HepG2 (cell line): ENCODE results near the gene ABO. TPM values are rescaled to one million over a fixed set of nuclear protein-coding genes. Genes with fewer than 3 reads are reported as not detected.

Experiments used
- ATAC-seq: fragments of 200-7000 bp; cut with Tn5 transposase; 3 replicates; pipeline ENCODE4 v1.9.1; 2020; ENCODE audit warnings: mild to moderate bottlenecking, moderate library complexity
- BruUV-seq: library from RNA; stranded (reverse); fragments of 400-500 nt; replicated peaks from 2 replicates; lab custom pipeline; 2021; lab: Mats Ljungman, UMichigan
- CTCF ChIA-PET: fragments of 300-600 bp; formaldehyde crosslinking; extraction: SDS; loops from one replicate; lab custom pipeline; 2021; ENCODE audit warnings: low total read pairs, inconsistent platforms, low intra/inter-chr PET ratio; lab: Yijun Ruan, JAX
- POLR2A ChIA-PET: fragments of 350-600 bp; sonication (Branson Sonifier 250); formaldehyde crosslinking; loops from one replicate; lab custom pipeline; 2020; ENCODE audit warnings: antibody characterized with exemption, inconsistent platforms; lab: Yijun Ruan, JAX
- DNase-seq: peaks from one replicate; pipeline ENCODE4 v3.0.0-alpha.2; 2015; ENCODE audit warnings: low spot score
- FAIRE-seq: peaks from 3 replicates; lab custom pipeline; 2011; peaks lifted over from hg19 to GRCh38; lab: Jason Lieb, UNC
- H2AFZ ChIP-seq: one replicate; pipeline ENCODE4 v1.6.1; 2011; ENCODE audit warnings: low read length, inconsistent platforms
- H3K27ac ChIP-seq: fragments of 300-600 bp; 3 replicates; pipeline ENCODE4 v1.8.0; 2011; ENCODE audit warnings: mixed run types, mild to moderate bottlenecking, mixed read lengths, low read length, inconsistent platforms; ENCODE audit not compliant: insufficient read depth; ENCODE audit errors: extremely low read length
- H3K27me3 ChIP-seq, 2 experiments: fragments of 200-600 bp in 1 of 2; 2 replicates in 1 of 2; 3 replicates in 1 of 2; pipeline versions ENCODE4 v1.6.0 to v1.8.0; 2011; ENCODE audit warnings: low read length in 2 of 2, mild to moderate bottlenecking in 2 of 2, moderate library complexity in 2 of 2, inconsistent platforms in 1 of 2; ENCODE audit not compliant: insufficient read depth in 2 of 2, control insufficient read depth in 1 of 2
- H3K36me3 ChIP-seq, 2 experiments: fragments of 200-600 bp in 1 of 2; replicated peaks in 1 of 2; 2 replicates in 1 of 2; 3 replicates in 1 of 2; pipeline versions ENCODE4 v1.5.1 to v1.8.0; 2011; ENCODE audit warnings: low read length in 2 of 2, inconsistent platforms in 1 of 2; ENCODE audit not compliant: insufficient read depth in 2 of 2, control insufficient read depth in 1 of 2
- H3K4me1 ChIP-seq: 2 replicates; pipeline ENCODE4 v1.5.1; 2012; ENCODE audit warnings: low read length, inconsistent platforms; ENCODE audit not compliant: insufficient read depth
- H3K4me2 ChIP-seq: 2 replicates; pipeline ENCODE4 v1.6.0; 2011; ENCODE audit warnings: low read depth, low read length, inconsistent platforms
- H3K4me3 ChIP-seq, 3 experiments: fragments of 200-600 bp in 1 of 3; sonication (generic), shearing (Covaris generic) in 1 of 3; replicated peaks in 1 of 3; 2 replicates each; pipeline ENCODE4 v1.5.1; 2011 to 2016; ENCODE audit warnings: low read length in 3 of 3, inconsistent platforms in 2 of 3, low read depth in 2 of 3, mild to moderate bottlenecking in 2 of 3, control low read depth in 1 of 3, mixed read lengths in 1 of 3; ENCODE audit not compliant: insufficient read depth in 1 of 3
- H3K79me2 ChIP-seq: one replicate; pipeline ENCODE4 v1.6.1; 2011; ENCODE audit warnings: low read length, inconsistent platforms; ENCODE audit not compliant: insufficient read depth
- H3K9ac ChIP-seq: 2 replicates; pipeline ENCODE4 v1.6.0; 2011; ENCODE audit warnings: mild to moderate bottlenecking, low read depth, low read length, inconsistent platforms; ENCODE audit not compliant: insufficient read depth
- H3K9me3 ChIP-seq: 2 replicates; pipeline ENCODE4 v1.5.1; 2012; ENCODE audit warnings: mild to moderate bottlenecking, low read length
- H4K20me1 ChIP-seq: 2 replicates; pipeline ENCODE4 v1.6.0; 2011; ENCODE audit warnings: inconsistent platforms, mild to moderate bottlenecking, low read length, moderate library complexity; ENCODE audit not compliant: insufficient read depth
- CCAR2 ChIP-seq: fragments of 200-400 bp; formaldehyde crosslinking; optimal IDR thresholded peaks from 2 replicates; pipeline ENCODE3; 2018; ENCODE audit warnings: low read depth, mild to moderate bottlenecking, low read length, moderate library complexity
- EP300 ChIP-seq, 3 experiments: sonication (generic) in 1 of 3; formaldehyde crosslinking in 1 of 3; IDR thresholded peaks; 2 replicates each; pipeline versions ENCODE4 v1.5.1 to v1.6.1; 2011 to 2020; ENCODE audit warnings: low read depth in 2 of 3, low read length in 2 of 3, borderline replicate concordance in 1 of 3, improper control_type of control experiment in 1 of 3, mild to moderate bottlenecking in 1 of 3, missing genetic modification reagents in 1 of 3, moderate library complexity in 1 of 3
- FOSL2 ChIP-seq: sonication (generic); formaldehyde crosslinking; IDR thresholded peaks from 2 replicates; pipeline ENCODE4 v1.4.0; 2020; ENCODE audit warnings: missing genetic modification reagents
- HDAC1 ChIP-seq: sonication (generic); formaldehyde crosslinking; IDR thresholded peaks from 2 replicates; pipeline ENCODE4 v1.5.1; 2020; ENCODE audit warnings: mild to moderate bottlenecking, missing genetic modification reagents
- MAFG ChIP-seq: sonication (generic); formaldehyde crosslinking; IDR thresholded peaks from 2 replicates; pipeline ENCODE4 v1.5.1; 2020; ENCODE audit warnings: mild to moderate bottlenecking, missing genetic modification reagents
- MAX ChIP-seq: IDR thresholded peaks from 2 replicates; pipeline ENCODE4 v1.6.1; 2012; ENCODE audit warnings: inconsistent platforms
- PATZ1 ChIP-seq: sonication (generic); formaldehyde crosslinking; IDR thresholded peaks from 2 replicates; pipeline ENCODE4 v1.4.0; 2020; ENCODE audit warnings: missing genetic modification reagents
- RFX5 ChIP-seq: IDR thresholded peaks from 2 replicates; pipeline ENCODE4 v1.6.1; 2011; ENCODE audit warnings: low read depth, low read length, improper control_type of control experiment
- SAP130 ChIP-seq: IDR thresholded peaks from 2 replicates; pipeline ENCODE4 v1.6.1; 2016; ENCODE audit warnings: low read depth
- SIN3A ChIP-seq: IDR thresholded peaks from 2 replicates; pipeline ENCODE4 v1.6.1; 2011; ENCODE audit warnings: low read depth, mild to moderate bottlenecking, control low read depth, low read length, borderline replicate concordance
- SNRNP70 ChIP-seq: fragments of 200-400 bp; formaldehyde crosslinking; IDR thresholded peaks from 2 replicates; pipeline ENCODE4 v1.6.1; 2017; ENCODE audit warnings: mild to moderate bottlenecking, low read depth, low read length, moderate library complexity
- TEAD2 ChIP-seq: sonication (generic); formaldehyde crosslinking; IDR thresholded peaks from 2 replicates; pipeline ENCODE4 v1.9.0; 2021; ENCODE audit warnings: missing genetic modification reagents
- ZNF280D ChIP-seq: sonication (generic); formaldehyde crosslinking; IDR thresholded peaks from 2 replicates; pipeline ENCODE4 v1.5.1; 2020; ENCODE audit warnings: mild to moderate bottlenecking, missing genetic modification reagents
- ZNF292 ChIP-seq: sonication (generic); formaldehyde crosslinking; IDR thresholded peaks from 2 replicates; pipeline ENCODE4 v1.8.1; 2022; ENCODE audit warnings: mild to moderate bottlenecking, low read depth, missing genetic modification reagents, borderline replicate concordance
- ZNF451 ChIP-seq: sonication (generic); formaldehyde crosslinking; IDR thresholded peaks from 2 replicates; pipeline ENCODE4 v1.5.0; 2020; ENCODE audit warnings: mild to moderate bottlenecking, missing genetic modification reagents
- ZNF788 ChIP-seq: sonication (generic); formaldehyde crosslinking; IDR thresholded peaks from 2 replicates; pipeline ENCODE4 v1.5.0; 2020; ENCODE audit warnings: mild to moderate bottlenecking, missing genetic modification reagents, borderline replicate concordance
- WGBS: methylation state at CpG from one replicate; pipeline ENCODE4 v1.1.6; 2017; ENCODE audit warnings: low lambda C conversion rate; 5-methylcytosine and 5-hydroxymethylcytosine counted together
- in situ Hi-C: cut with HindIII; loops from 2 replicates; pipeline ENCODE4 v1.10.0; 2017; ENCODE audit warnings: low pct_unique_long_range_greater_than_20kb; ENCODE audit not compliant: extremely low pct_ligation_motif_present
- intact Hi-C: fragments of 100-400 bp; cut with micrococcal nuclease; formaldehyde crosslinking; loops from one replicate; pipeline ENCODE4 v1.10.0; 2022; ENCODE audit not compliant: unreplicated experiment
- polyA plus RNA-seq, 8 experiments: library from polyadenylated mRNA; depleted of rRNA in 3 of 8; stranded (reverse) in 7 of 8; unstranded in 1 of 8; fragments of >200 nt; fragmentation: Illumina TruSeq in 4 of 8; extraction: Trizol in 4 of 8; gene quantifications; 2 replicates each; pipeline versions ENCODE4 v1.2.1 to v1.2.3, GENCODE V29; 2011 to 2016; ENCODE audit warnings: low read depth in 4 of 8, missing spikeins in 1 of 8, mixed read lengths in 1 of 8; ENCODE audit not compliant: insufficient read depth in 1 of 8
- total RNA-seq, 5 experiments: library from RNA; depleted of rRNA; stranded (reverse); fragments of >200 nt; fragmentation: Illumina TruSeq; extraction: Trizol; gene quantifications; 2 replicates each; pipeline ENCODE4 v1.2.3, GENCODE V29; 2016; ENCODE audit warnings: low read depth in 1 of 5

ABO gene
- total and polyA plus RNA-seq, 2 of the 13 experiments (the other 11 are each of a cell fraction or from before 2014, with no cell fraction given), result not detected

GRCh38 chr9:133258061-133259015, 16.7 kb downstream of the ABO start:
- DNase-seq, result peak; percentile 34
- H3K4me3 ChIP-seq, result no peak overlapping the region
- 48% methylated on average over 15 of the region's 21 CpGs for WGBS
- no peaks in the 10 kb centered on the region for H4K20me1 ChIP-seq
- H3K27ac ChIP-seq, result no peak overlapping the region
- peak overlapping the region; percentile 29 for H3K4me2 ChIP-seq
- ChIA-PET POLR2A (interaction anchor here (0.6 kb wide), 1 partner anchor 56 kb away, joined by 3 read pairs; no protein-coding TSS in a partner anchor), CTCF (no interaction called here)
- no peak overlapping the region for H3K9ac ChIP-seq
- peaks cover 15% of the 10 kb centered on the region for H3K4me1 ChIP-seq
- ATAC-seq, result peak; percentile 85
- no peaks in the 10 kb centered on the region for H3K36me3 ChIP-seq
- 0 out of 5 replicates have a peak, but pooled peaks cover 2 to 4% of the 10 kb centered on the region in 2 experiments for H3K27me3 ChIP-seq
- in situ Hi-C loops (no loop called here), intact Hi-C loops (no loop called here)
- FAIRE-seq, result no peak
- H3K79me2 ChIP-seq, result no peaks in the 10 kb centered on the region
- no peaks in the 10 kb centered on the region; the same call in 1 of the 2 replicates for H3K9me3 ChIP-seq
- no TSS peak for BruUV-seq
- H2AFZ ChIP-seq, result no peak overlapping the region
- TF ChIP-seq TEAD2 (CRISPR knock-in tag) (no peak), SAP130 (CRISPR knock-in tag) (peak; percentile 31; the same call in 1 of the 2 replicates), SNRNP70 (no peak), SIN3A (no peak), CCAR2 (no peak), RFX5 (no peak), MAX (peak; percentile 44; the same call in 1 of the 2 replicates), ZNF292 (CRISPR knock-in tag) (0 out of 2 replicates have a peak, but pooled peaks have one; percentile 43), ZNF451 (CRISPR knock-in tag) (no peak), FOSL2 (CRISPR knock-in tag) (peak; percentile 14; the same call in 1 of the 2 replicates), HDAC1 (CRISPR knock-in tag) (no peak), MAFG (peak; percentile 75), ZNF788 (CRISPR knock-in tag) (no peak), ZNF280D (no peak), PATZ1 (CRISPR knock-in tag) (0 out of 2 replicates have a peak, but pooled peaks have one; percentile 25), EP300 (IDR thresholded peaks at IDR 0.05; ENCODE audit: low read depth in 2 of 2, low read length in 2 of 2) (0 out of 4 replicates have a peak, but pooled peaks of 1 of the 2 experiments have one; percentile 10), EP300 (CRISPR knock-in tag; IDR thresholded peaks at IDR 0.05; ENCODE audit: borderline replicate concordance) (no peak)
